ENCODE data around the gene N4BP2L2.

The N4BP2L2 gene

DNA sequence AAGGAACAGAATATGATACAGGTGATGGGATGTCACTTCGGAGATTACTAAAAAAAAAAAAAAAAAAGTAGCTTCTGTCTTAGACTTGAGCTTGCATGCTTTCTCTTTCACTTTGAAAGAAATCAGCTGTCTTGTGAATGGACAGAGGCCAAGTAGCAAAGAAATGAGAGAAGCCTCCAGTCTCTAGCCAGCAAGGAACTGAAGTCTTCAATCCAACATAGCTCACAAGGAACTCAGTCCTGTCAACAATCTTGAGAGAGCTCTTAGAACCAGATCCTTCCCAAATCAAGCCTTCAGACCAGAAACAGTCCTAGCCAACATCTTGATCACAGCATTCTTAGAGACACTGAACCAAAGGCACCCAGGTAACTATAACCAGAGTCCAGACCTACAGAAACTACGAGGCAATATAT, 7.7 kb downstream of the N4BP2L2 start:
- Histone ChIP-seq H3K4me1 (ENCODE audit: control insufficient read depth, insufficient read depth, low read length) (no peaks in the 10 kb centered on the region; the same call in 1 of the 2 replicates), H3K27ac (ENCODE audit: low read depth, low read length) (no peak overlapping the region), H3K4me3 (ENCODE audit: low read depth, low read length) (no peak overlapping the region), H3K9ac (ENCODE audit: low read depth, low read length) (no peak overlapping the region), H3K9me3 (ENCODE audit: control insufficient read depth, insufficient read depth, low read length) (no peaks in the 10 kb centered on the region), H3K27me3 (ENCODE audit: control insufficient read depth, insufficient read depth, low read length) (no peaks in the 10 kb centered on the region), H3K36me3 (ENCODE audit: control insufficient read depth, insufficient read depth, low read length) (peaks cover 25% of the 10 kb centered on the region)

DNA sequence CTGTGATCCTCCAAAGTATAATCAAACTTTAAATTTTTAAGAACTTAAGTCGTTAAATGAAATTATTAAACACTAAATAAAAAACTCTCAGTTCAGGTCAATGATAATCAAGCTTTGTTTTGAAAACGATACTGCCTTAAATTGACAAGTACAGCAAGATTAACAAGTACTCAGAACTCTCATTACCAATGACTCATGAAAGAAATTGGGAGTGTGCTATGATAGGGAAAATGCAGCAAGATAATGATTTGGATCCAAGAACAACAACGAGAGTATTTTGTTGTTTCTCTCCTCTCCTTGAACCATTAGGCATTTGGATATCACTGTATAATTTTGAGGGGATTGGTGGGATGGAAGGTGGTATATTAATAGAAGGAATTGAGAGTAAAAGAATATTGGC, 10.2 kb downstream of the N4BP2L2 start:
- Histone ChIP-seq H3K4me3 (ENCODE audit: low read depth, low read length) (no peak overlapping the region), H3K4me1 (ENCODE audit: control insufficient read depth, insufficient read depth, low read length) (no peaks in the 10 kb centered on the region; the same call in 1 of the 2 replicates), H3K9me3 (ENCODE audit: control insufficient read depth, insufficient read depth, low read length) (no peaks in the 10 kb centered on the region), H3K36me3 (ENCODE audit: control insufficient read depth, insufficient read depth, low read length) (peaks cover 8% of the 10 kb centered on the region; the same call in 1 of the 2 replicates), H3K27me3 (ENCODE audit: control insufficient read depth, insufficient read depth, low read length) (no peaks in the 10 kb centered on the region), H3K27ac (ENCODE audit: low read depth, low read length) (no peak overlapping the region), H3K9ac (ENCODE audit: low read depth, low read length) (no peak overlapping the region)

DNA sequence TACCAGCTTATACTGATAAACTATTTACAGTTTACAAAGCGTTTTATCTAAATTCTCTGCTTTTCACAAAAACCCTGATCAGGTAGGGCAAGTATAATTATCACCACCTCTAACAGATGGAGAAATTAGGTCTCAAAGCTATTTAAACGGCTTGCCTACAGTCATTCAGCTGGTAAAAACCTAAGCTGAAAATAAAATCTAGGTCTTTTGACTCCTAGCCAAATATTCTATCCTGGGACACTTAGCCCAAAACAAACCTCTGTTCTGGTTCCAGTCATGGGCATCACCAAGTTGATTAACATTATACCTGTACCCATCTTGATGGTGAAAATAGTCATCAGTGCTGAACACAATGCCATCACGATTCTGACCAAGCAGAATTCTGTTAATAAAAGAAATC, 11.4 kb downstream of the N4BP2L2 start:
- Histone ChIP-seq H3K4me1 (ENCODE audit: control insufficient read depth, insufficient read depth, low read length) (no peaks in the 10 kb centered on the region; the same call in 1 of the 2 replicates), H3K27ac (ENCODE audit: low read depth, low read length) (no peak overlapping the region), H3K9me3 (ENCODE audit: control insufficient read depth, insufficient read depth, low read length) (no peaks in the 10 kb centered on the region), H3K9ac (ENCODE audit: low read depth, low read length) (no peak overlapping the region), H3K4me3 (ENCODE audit: low read depth, low read length) (no peak overlapping the region), H3K36me3 (ENCODE audit: control insufficient read depth, insufficient read depth, low read length) (peaks cover 8% of the 10 kb centered on the region; the same call in 1 of the 2 replicates), H3K27me3 (ENCODE audit: control insufficient read depth, insufficient read depth, low read length) (no peaks in the 10 kb centered on the region)

DNA sequence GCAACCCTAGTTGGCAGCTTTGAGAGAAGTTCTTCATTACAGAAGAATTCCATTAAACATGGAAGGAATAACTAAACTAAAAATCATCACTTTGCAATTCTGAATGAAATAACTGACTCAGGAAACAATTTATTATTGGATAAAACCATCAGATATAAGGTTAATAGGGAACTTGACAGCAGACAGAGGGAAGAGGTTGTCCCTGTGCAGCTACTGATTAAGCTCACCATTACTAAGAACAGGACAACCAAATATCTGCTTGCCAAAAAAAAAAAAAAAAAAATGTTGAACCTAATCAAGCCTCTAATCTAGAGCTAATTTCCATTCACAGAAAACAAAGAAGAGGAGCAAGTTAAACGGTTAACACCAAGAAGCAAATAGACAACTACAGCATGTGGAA, 12.8 kb downstream of the N4BP2L2 start:
- Histone ChIP-seq H3K9ac (ENCODE audit: low read depth, low read length) (no peak overlapping the region), H3K27ac (ENCODE audit: low read depth, low read length) (no peak overlapping the region), H3K4me3 (ENCODE audit: low read depth, low read length) (no peak overlapping the region), H3K4me1 (ENCODE audit: control insufficient read depth, insufficient read depth, low read length) (no peaks in the 10 kb centered on the region; the same call in 1 of the 2 replicates), H3K27me3 (ENCODE audit: control insufficient read depth, insufficient read depth, low read length) (no peaks in the 10 kb centered on the region), H3K36me3 (ENCODE audit: control insufficient read depth, insufficient read depth, low read length) (peaks cover 19% of the 10 kb centered on the region), H3K9me3 (ENCODE audit: control insufficient read depth, insufficient read depth, low read length) (no peaks in the 10 kb centered on the region)

DNA sequence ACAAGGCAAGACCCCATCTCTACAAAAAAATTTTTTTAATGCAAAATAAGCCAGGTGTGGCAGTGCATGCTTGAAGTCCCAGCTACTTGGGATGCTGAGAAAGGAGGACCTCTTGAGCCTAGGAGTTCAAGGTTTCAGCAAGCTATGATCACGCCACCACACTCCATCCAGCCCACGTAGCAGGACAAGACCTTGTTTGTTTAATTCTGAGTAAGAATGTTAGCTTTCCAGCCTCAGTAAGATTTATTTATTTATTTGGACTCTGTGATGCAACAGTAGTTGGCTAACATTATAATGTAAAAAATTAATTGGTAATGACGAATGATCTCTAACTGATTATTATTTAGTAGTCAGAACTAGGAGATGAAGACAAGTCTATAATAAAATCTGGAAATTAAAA, 23.3 kb downstream of the N4BP2L2 start:
- no peak overlapping the region for H3K27ac ChIP-seq (ENCODE audit: low read depth, low read length)
- no peak overlapping the region for H3K9ac ChIP-seq (ENCODE audit: low read depth, low read length)
- no peaks in the 10 kb centered on the region for H3K4me1 ChIP-seq (ENCODE audit: control insufficient read depth, insufficient read depth, low read length)
- peaks cover 50% of the 10 kb centered on the region for H3K36me3 ChIP-seq (ENCODE audit: control insufficient read depth, insufficient read depth, low read length)
- H3K9me3 ChIP-seq (ENCODE audit: control insufficient read depth, insufficient read depth, low read length), result no peaks in the 10 kb centered on the region
- H3K4me3 ChIP-seq (ENCODE audit: low read depth, low read length), result no peak overlapping the region
- H3K27me3 ChIP-seq (ENCODE audit: control insufficient read depth, insufficient read depth, low read length), result no peaks in the 10 kb centered on the region

DNA sequence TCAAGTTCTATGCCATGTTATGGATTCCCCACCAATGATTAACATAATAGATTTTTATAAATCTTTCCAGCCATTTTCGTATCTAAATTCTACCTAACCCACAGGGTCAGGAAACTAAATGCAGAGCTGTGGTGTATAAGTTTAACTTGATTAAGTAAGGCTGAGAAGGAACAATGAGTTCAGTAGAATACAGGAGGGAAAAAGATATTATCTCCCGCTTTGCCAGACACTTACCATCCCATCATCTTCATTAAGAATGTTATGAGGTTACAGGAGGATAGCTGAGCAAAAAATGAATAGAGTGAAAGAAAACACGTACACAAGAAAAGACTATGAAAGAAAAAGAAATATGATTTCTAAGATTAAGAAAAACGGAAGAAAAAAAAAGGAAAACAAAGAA, 27.1 kb downstream of the N4BP2L2 start:
- no peak overlapping the region for H3K4me3 ChIP-seq (ENCODE audit: low read depth, low read length)
- H3K9ac ChIP-seq (ENCODE audit: low read depth, low read length), result no peak overlapping the region
- H3K9me3 ChIP-seq (ENCODE audit: control insufficient read depth, insufficient read depth, low read length), result no peaks in the 10 kb centered on the region
- H3K27me3 ChIP-seq (ENCODE audit: control insufficient read depth, insufficient read depth, low read length), result no peaks in the 10 kb centered on the region
- H3K27ac ChIP-seq (ENCODE audit: low read depth, low read length), result no peak overlapping the region
- H3K4me1 ChIP-seq (ENCODE audit: control insufficient read depth, insufficient read depth, low read length), result no peaks in the 10 kb centered on the region
- H3K36me3 ChIP-seq (ENCODE audit: control insufficient read depth, insufficient read depth, low read length), result peaks cover 22% of the 10 kb centered on the region

DNA sequence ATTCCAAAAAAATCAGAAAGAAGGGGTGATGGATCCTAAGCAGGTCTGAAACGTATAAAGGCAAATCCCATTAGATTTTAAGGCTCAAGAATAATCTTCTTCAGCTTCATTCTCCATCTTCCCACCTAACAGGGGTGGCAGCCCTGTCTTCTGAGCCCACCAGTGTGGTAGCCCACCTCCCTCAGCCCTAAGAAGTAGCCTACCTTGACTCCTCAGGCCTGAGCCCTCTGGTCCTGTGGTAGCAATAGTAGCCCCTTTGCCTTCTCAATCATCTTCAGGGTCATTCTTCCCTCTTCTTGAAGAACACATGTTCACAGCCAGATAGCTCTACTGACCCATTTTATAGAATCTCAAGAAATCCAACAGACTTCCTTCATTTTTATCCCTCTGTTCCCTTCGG, 33.7 kb downstream of the N4BP2L2 start:
- H3K36me3 ChIP-seq (ENCODE audit: control insufficient read depth, insufficient read depth, low read length), result peaks cover 8% of the 10 kb centered on the region
- H3K9ac ChIP-seq (ENCODE audit: low read depth, low read length), result no peak overlapping the region
- no peaks in the 10 kb centered on the region for H3K27me3 ChIP-seq (ENCODE audit: control insufficient read depth, insufficient read depth, low read length)
- no peak overlapping the region for H3K4me3 ChIP-seq (ENCODE audit: low read depth, low read length)
- peaks cover 8% of the 10 kb centered on the region for H3K4me1 ChIP-seq (ENCODE audit: control insufficient read depth, insufficient read depth, low read length)
- no peak overlapping the region for H3K27ac ChIP-seq (ENCODE audit: low read depth, low read length)
- H3K9me3 ChIP-seq (ENCODE audit: control insufficient read depth, insufficient read depth, low read length), result no peaks in the 10 kb centered on the region

DNA sequence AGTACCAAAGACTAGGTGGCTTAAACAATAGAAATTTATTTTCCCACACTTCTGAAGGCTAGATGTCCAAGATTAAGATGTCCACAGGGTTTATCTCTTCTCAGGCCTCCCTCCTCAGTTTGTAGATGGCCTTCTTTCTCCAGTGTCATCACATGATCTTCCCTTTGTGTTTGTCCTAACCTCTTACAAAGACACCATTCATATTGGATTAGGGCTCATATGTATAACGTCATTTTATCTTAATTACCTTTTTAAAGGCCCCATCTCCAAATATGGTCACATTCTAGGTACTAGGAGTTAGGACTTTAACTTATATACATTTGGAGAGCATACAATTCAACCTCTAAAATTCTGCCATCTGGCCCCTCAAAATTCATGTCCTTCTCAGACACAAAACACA, 34.3 kb downstream of the N4BP2L2 start:
- Histone ChIP-seq H3K4me1 (ENCODE audit: control insufficient read depth, insufficient read depth, low read length) (peaks cover 8% of the 10 kb centered on the region), H3K27ac (ENCODE audit: low read depth, low read length) (no peak overlapping the region), H3K9me3 (ENCODE audit: control insufficient read depth, insufficient read depth, low read length) (no peaks in the 10 kb centered on the region), H3K36me3 (ENCODE audit: control insufficient read depth, insufficient read depth, low read length) (peaks cover 8% of the 10 kb centered on the region), H3K4me3 (ENCODE audit: low read depth, low read length) (no peak overlapping the region), H3K27me3 (ENCODE audit: control insufficient read depth, insufficient read depth, low read length) (no peaks in the 10 kb centered on the region), H3K9ac (ENCODE audit: low read depth, low read length) (no peak overlapping the region)

DNA sequence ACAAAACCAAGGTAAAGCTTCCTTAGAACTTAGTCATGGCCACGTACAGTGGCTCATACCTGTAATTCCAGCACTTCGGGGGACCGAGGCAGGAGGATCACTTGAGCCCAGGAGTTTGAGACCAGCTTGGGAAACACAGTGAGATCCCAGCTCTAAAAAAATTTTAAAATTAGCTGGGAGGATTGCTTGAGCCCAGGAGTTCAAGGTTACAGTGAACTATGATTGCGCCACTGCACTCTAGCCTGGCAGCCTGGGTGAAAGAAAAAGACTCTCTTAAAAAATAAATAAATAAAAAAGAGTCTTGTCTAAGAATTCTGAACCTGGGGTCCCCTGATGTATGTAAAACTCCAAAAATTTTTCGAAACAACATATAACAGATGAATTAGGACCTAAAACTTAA, 34.9 kb downstream of the N4BP2L2 start:
- Histone ChIP-seq H3K4me1 (ENCODE audit: control insufficient read depth, insufficient read depth, low read length) (peaks cover 8% of the 10 kb centered on the region), H3K27me3 (ENCODE audit: control insufficient read depth, insufficient read depth, low read length) (no peaks in the 10 kb centered on the region), H3K9ac (ENCODE audit: low read depth, low read length) (no peak overlapping the region)

DNA sequence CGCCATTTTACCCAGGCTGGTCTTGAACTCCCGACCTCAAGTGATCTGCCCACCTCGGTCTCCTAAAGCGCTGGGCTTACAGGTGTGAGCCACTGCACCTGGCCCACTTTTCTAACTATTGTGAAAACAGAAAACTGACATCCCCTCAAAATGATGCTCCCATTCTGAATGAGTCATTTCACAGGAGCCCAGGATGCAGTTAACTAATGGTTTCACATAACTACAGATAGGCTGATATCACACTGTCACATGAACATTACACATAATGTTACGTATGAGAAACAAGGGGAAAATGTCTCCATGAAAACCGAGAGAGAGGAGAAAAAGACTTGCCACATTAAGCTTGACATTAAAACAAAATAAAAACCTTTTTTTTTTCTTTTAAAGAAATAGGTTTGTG, 37.5 kb downstream of the N4BP2L2 start:
- Histone ChIP-seq H3K36me3 (ENCODE audit: control insufficient read depth, insufficient read depth, low read length) (peaks cover 3% of the 10 kb centered on the region; the same call in 1 of the 2 replicates), H3K27ac (ENCODE audit: low read depth, low read length) (no peak overlapping the region), H3K9me3 (ENCODE audit: control insufficient read depth, insufficient read depth, low read length) (no peaks in the 10 kb centered on the region), H3K4me3 (ENCODE audit: low read depth, low read length) (no peak overlapping the region), H3K4me1 (ENCODE audit: control insufficient read depth, insufficient read depth, low read length) (peaks cover 8% of the 10 kb centered on the region), H3K9ac (ENCODE audit: low read depth, low read length) (no peak overlapping the region), H3K27me3 (ENCODE audit: control insufficient read depth, insufficient read depth, low read length) (no peaks in the 10 kb centered on the region)

More for the DNA sequence above, 34.9 kb downstream of the N4BP2L2 start:
- no peak overlapping the region for H3K4me3 ChIP-seq (ENCODE audit: low read depth, low read length)
- no peak overlapping the region for H3K27ac ChIP-seq (ENCODE audit: low read depth, low read length)
- H3K36me3 ChIP-seq (ENCODE audit: control insufficient read depth, insufficient read depth, low read length), result peaks cover 8% of the 10 kb centered on the region
- H3K9me3 ChIP-seq (ENCODE audit: control insufficient read depth, insufficient read depth, low read length), result no peaks in the 10 kb centered on the region

DNA sequence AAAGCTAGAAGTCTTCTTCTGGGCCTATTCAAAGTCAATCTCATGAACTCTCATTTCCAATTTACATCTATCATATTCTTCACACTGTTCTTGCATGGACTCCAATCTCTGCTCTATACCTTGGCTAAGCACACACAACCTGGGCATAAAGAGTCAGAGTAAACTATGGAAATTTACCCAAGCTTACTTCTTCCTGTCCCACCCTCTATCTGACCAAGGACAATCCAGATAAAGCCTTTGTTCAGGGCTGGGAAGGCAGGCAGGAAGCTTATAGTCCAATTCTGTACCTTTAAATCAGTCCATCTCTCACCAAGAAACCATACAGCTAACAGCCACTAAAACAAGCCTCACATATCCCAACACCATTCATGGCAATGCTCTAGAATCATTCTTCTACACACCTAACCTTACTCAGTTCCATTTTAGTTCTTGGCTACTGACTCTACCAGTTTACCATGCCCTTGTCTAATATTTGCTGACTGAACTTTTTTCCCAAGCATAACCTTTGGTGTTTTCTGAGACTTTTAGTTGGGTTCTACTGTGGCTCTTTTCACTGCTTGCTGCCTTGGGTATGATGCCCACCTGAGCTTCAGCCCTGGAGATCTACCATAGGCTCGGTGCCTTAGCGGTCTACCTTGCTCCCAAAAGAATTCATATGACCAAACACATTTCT, 38.9 kb downstream of the N4BP2L2 start:
- no peak overlapping the region for H3K4me3 ChIP-seq (ENCODE audit: low read depth, low read length)
- no peaks in the 10 kb centered on the region for H3K27me3 ChIP-seq (ENCODE audit: control insufficient read depth, insufficient read depth, low read length)
- no peak overlapping the region for H3K27ac ChIP-seq (ENCODE audit: low read depth, low read length)
- H3K4me1 ChIP-seq (ENCODE audit: control insufficient read depth, insufficient read depth, low read length), result peaks cover 7% of the 10 kb centered on the region
- no peaks in the 10 kb centered on the region for H3K9me3 ChIP-seq (ENCODE audit: control insufficient read depth, insufficient read depth, low read length)
- no peak overlapping the region for H3K9ac ChIP-seq (ENCODE audit: low read depth, low read length)
- no peaks in the 10 kb centered on the region for H3K36me3 ChIP-seq (ENCODE audit: control insufficient read depth, insufficient read depth, low read length)

Data from HUES48 (cell line).